H9 (cell line): ENCODE measurements around the gene C2CD2. TPM values are rescaled to one million over a fixed set of nuclear protein-coding genes. Genes with fewer than 3 reads are reported as not detected.

Experiments used
- DNase-seq: peaks from one replicate; pipeline ENCODE4 v3.0.0-alpha.2; 2017
- H2AFZ ChIP-seq: one replicate; pipeline ENCODE4 v1.6.1; 2013; ENCODE audit warnings: mild to moderate bottlenecking, low read length, control low read depth, moderate library complexity
- H2AK5ac ChIP-seq: 2 replicates; pipeline ENCODE4 v1.6.1; 2013; ENCODE audit warnings: low read length, control low read depth, mixed read lengths; ENCODE audit not compliant: insufficient read length
- H2BK120ac ChIP-seq: one replicate; pipeline ENCODE4 v1.6.1; 2013; ENCODE audit warnings: low read depth, mild to moderate bottlenecking, low read length, control low read depth, inconsistent platforms; ENCODE audit not compliant: poor library complexity, severe bottlenecking
- H2BK12ac ChIP-seq: 2 replicates; pipeline ENCODE4 v1.6.1; 2013; ENCODE audit warnings: low read length, control low read depth, mixed read lengths, low read depth; ENCODE audit not compliant: insufficient read length
- H2BK15ac ChIP-seq: 2 replicates; pipeline ENCODE4 v1.6.1; 2013; ENCODE audit warnings: low read depth, low read length, control low read depth
- H2BK20ac ChIP-seq: one replicate; pipeline ENCODE4 v1.6.1; 2013; ENCODE audit warnings: low read depth, mild to moderate bottlenecking, low read length, control low read depth, inconsistent platforms; ENCODE audit not compliant: poor library complexity, severe bottlenecking
- H2BK5ac ChIP-seq: 2 replicates; pipeline ENCODE4 v1.6.1; 2013; ENCODE audit warnings: low read length, control low read depth, mixed read lengths; ENCODE audit not compliant: insufficient read length
- H3K14ac ChIP-seq: 2 replicates; pipeline ENCODE4 v1.6.1; 2013; ENCODE audit warnings: low read length, control low read depth; ENCODE audit not compliant: insufficient read depth
- H3K18ac ChIP-seq: 2 replicates; pipeline ENCODE4 v1.6.1; 2013; ENCODE audit warnings: low read depth, mild to moderate bottlenecking, mixed read lengths, low read length, control low read depth; ENCODE audit not compliant: insufficient read length
- H3K23ac ChIP-seq: 2 replicates; pipeline ENCODE4 v1.6.1; 2013; ENCODE audit warnings: low read length, control low read depth, mixed read lengths, low read depth; ENCODE audit not compliant: insufficient read length
- H3K23me2 ChIP-seq: 2 replicates; pipeline ENCODE4 v1.6.1; 2013; ENCODE audit warnings: low read depth, mild to moderate bottlenecking, mixed read lengths, low read length, control low read depth; ENCODE audit not compliant: insufficient read length, poor library complexity, severe bottlenecking
- H3K27ac ChIP-seq: 2 replicates; pipeline ENCODE4 v1.5.1; 2013; ENCODE audit warnings: low read length, control low read depth, mixed read lengths, low read depth; ENCODE audit not compliant: insufficient read length
- H3K27me3 ChIP-seq: 2 replicates; pipeline ENCODE4 v1.6.1; 2013; ENCODE audit warnings: low read length, control low read depth, inconsistent platforms; ENCODE audit not compliant: insufficient read depth
- H3K4ac ChIP-seq: 2 replicates; pipeline ENCODE4 v1.6.1; 2013; ENCODE audit warnings: low read depth, mild to moderate bottlenecking, control low read depth, inconsistent platforms, low read length, moderate library complexity
- H3K4me1 ChIP-seq: 2 replicates; pipeline ENCODE4 v1.6.1; 2013; ENCODE audit warnings: low read length, control low read depth, inconsistent platforms; ENCODE audit not compliant: insufficient read depth
- H3K4me2 ChIP-seq: 2 replicates; pipeline ENCODE4 v1.6.1; 2013; ENCODE audit warnings: low read length, control low read depth, mixed read lengths; ENCODE audit not compliant: insufficient read length, insufficient read depth
- H3K56ac ChIP-seq: 2 replicates; pipeline ENCODE4 v1.6.1; 2013; ENCODE audit warnings: low read depth, mild to moderate bottlenecking, mixed read lengths, low read length, control low read depth; ENCODE audit not compliant: insufficient read length
- H3K79me1 ChIP-seq: 2 replicates; pipeline ENCODE4 v1.6.1; 2013; ENCODE audit warnings: low read depth, mild to moderate bottlenecking, moderate library complexity, low read length, control low read depth, inconsistent platforms; ENCODE audit not compliant: insufficient read depth, poor library complexity, severe bottlenecking
- H3K79me2 ChIP-seq: 2 replicates; pipeline ENCODE4 v1.6.1; 2013; ENCODE audit warnings: low read length, control low read depth, inconsistent platforms; ENCODE audit not compliant: insufficient read depth
- H3K9ac ChIP-seq: 2 replicates; pipeline ENCODE4 v1.6.1; 2013; ENCODE audit warnings: low read length, control low read depth, mixed read lengths; ENCODE audit not compliant: insufficient read length; ENCODE audit errors: extremely low read depth
- H3K9me3 ChIP-seq: one replicate; pipeline ENCODE4 v1.6.1; 2013; ENCODE audit warnings: low read depth, low read length, inconsistent platforms; ENCODE audit not compliant: control insufficient read depth
- H3T11ph ChIP-seq: one replicate; pipeline ENCODE4 v1.6.1; 2013; ENCODE audit warnings: mild to moderate bottlenecking, low read length, control low read depth, inconsistent platforms
- H4K20me1 ChIP-seq: one replicate; pipeline ENCODE4 v1.6.1; 2013; ENCODE audit not compliant: control insufficient read depth, insufficient read length, insufficient read depth
- H4K5ac ChIP-seq: 2 replicates; pipeline ENCODE4 v1.6.1; 2013; ENCODE audit warnings: low read depth, mild to moderate bottlenecking, mixed read lengths, low read length, control low read depth; ENCODE audit not compliant: insufficient read length
- H4K8ac ChIP-seq: replicated peaks from 2 replicates; pipeline ENCODE4 v1.6.1; 2013; ENCODE audit warnings: low read length, control low read depth, mixed read lengths, low read depth; ENCODE audit not compliant: insufficient read length
- H4K91ac ChIP-seq: 2 replicates; pipeline ENCODE4 v1.6.1; 2013; ENCODE audit warnings: low read depth, mild to moderate bottlenecking, moderate library complexity, mixed read lengths, low read length, control low read depth; ENCODE audit not compliant: insufficient read length
- H3K27ac Mint-ChIP-seq, 3 experiments: 2 replicates in 2 of 3; 3 replicates in 1 of 3; pipeline ENCODE4 v1.8.0; 2020 to 2021; ENCODE audit warnings: mixed read lengths in 3 of 3, mild to moderate bottlenecking in 1 of 3, moderate library complexity in 1 of 3
- H3K27me3 Mint-ChIP-seq: 2 replicates; pipeline ENCODE4 v1.8.0; 2021; ENCODE audit warnings: low read depth, mild to moderate bottlenecking, moderate library complexity, mixed read lengths
- H3K36me3 Mint-ChIP-seq, 3 experiments: 2 replicates in 2 of 3; 3 replicates in 1 of 3; pipeline ENCODE4 v1.8.0; 2020 to 2021; ENCODE audit warnings: low read depth in 3 of 3, mixed read lengths in 3 of 3; ENCODE audit not compliant: insufficient read depth in 1 of 3
- H3K4me1 Mint-ChIP-seq, 2 experiments: 2 replicates each; pipeline ENCODE4 v1.8.0; 2020; ENCODE audit warnings: mixed read lengths in 2 of 2
- H3K4me3 Mint-ChIP-seq, 2 experiments: 2 replicates in 1 of 2; 3 replicates in 1 of 2; pipeline ENCODE4 v1.8.0; 2020 to 2021; ENCODE audit warnings: mild to moderate bottlenecking in 2 of 2, mixed read lengths in 2 of 2, moderate library complexity in 1 of 2
- H3K9me3 Mint-ChIP-seq, 2 experiments: 2 replicates in 1 of 2; 3 replicates in 1 of 2; pipeline ENCODE4 v1.8.0; 2020; ENCODE audit warnings: mild to moderate bottlenecking in 2 of 2, mixed read lengths in 2 of 2, moderate library complexity in 1 of 2
- CTCF ChIP-seq: fragments of 200-600 bp; sonication (generic); conservative IDR thresholded peaks from 3 replicates; pipeline ENCODE4 v1.8.0; 2021; ENCODE audit warnings: antibody characterized with exemption, mild to moderate bottlenecking
- WGBS: extraction: QIAGEN DNeasy Blood & Tissue Kit; methylation state at CpG from one replicate; pipeline ENCODE4 v1.1.7; 2013; ENCODE audit warnings: missing lambda C conversion rate, low lambda C conversion rate, mixed read lengths; ENCODE audit not compliant: insufficient read length; ENCODE audit errors: extremely low coverage; 5-methylcytosine and 5-hydroxymethylcytosine counted together
- total RNA-seq: library from RNA; stranded (reverse); gene quantifications from 2 replicates; pipeline ENCODE4 v1.2.1, GENCODE V29; 2021

Gene C2CD2
- total RNA-seq, 1 experiment from 2014 or later = 14.6 TPM

- H4K8ac ChIP-seq = no peak overlapping the region
- no peak overlapping the region for H3K9ac ChIP-seq
- H3K23ac ChIP-seq = no peak overlapping the region
- H2BK12ac ChIP-seq = no peak overlapping the region
- H2BK20ac ChIP-seq = no peak overlapping the region
- DNase-seq = no peak
- no peaks in the 10 kb centered on the region for H3K79me1 ChIP-seq
- H3K79me2 ChIP-seq = 0 out of 2 replicates have a peak, but pooled peaks cover 2% of the 10 kb centered on the region
- H3K27me3 Mint-ChIP-seq = no peaks in the 10 kb centered on the region; the same call in 1 of the 2 replicates
- H3K4ac ChIP-seq = no peak overlapping the region
- no peaks in the 10 kb centered on the region; the same call in 1 of the 2 replicates for H3K4me1 ChIP-seq
- no peaks in the 10 kb centered on the region for H4K20me1 ChIP-seq
- H4K5ac ChIP-seq = no peak overlapping the region
- no peak overlapping the region for H2AK5ac ChIP-seq
- H3T11ph ChIP-seq = no peak overlapping the region
- H3K18ac ChIP-seq = no peak overlapping the region
- H3K27me3 ChIP-seq = no peaks in the 10 kb centered on the region
- no peaks in the 10 kb centered on the region for H3K23me2 ChIP-seq
- no peak overlapping the region for H2AFZ ChIP-seq
- H3K36me3 Mint-ChIP-seq = no peaks in the 10 kb centered on the region
- H2BK15ac ChIP-seq = no peak overlapping the region
- no peak overlapping the region for H3K27ac ChIP-seq
- H3K9me3 Mint-ChIP-seq = no peaks in the 10 kb centered on the region
- no peak overlapping the region for H2BK5ac ChIP-seq
- no peak overlapping the region for H3K4me3 Mint-ChIP-seq
- no peaks in the 10 kb centered on the region for H3K9me3 ChIP-seq
- no CpG with 5 or more reads among the region's 22 CpGs for WGBS
- H3K56ac ChIP-seq = no peak overlapping the region
- H4K91ac ChIP-seq = no peak overlapping the region
- peak; percentile 29; the same call in 2 of the 3 replicates for TF ChIP-seq CTCF
- peaks cover 17 to 18% of the 10 kb centered on the region in 2 experiments for H3K4me1 Mint-ChIP-seq
- H3K27ac Mint-ChIP-seq = peak overlapping the region in 1 of 3 experiments; percentile 35; a peak in 2 of 7 replicates
- no peak overlapping the region for H3K14ac ChIP-seq
- no peak overlapping the region for H3K4me2 ChIP-seq
- no peak overlapping the region for H2BK120ac ChIP-seq
Measured at GRCh38 chr21:41885341-41886024, 68.3 kb downstream of the C2CD2 start.
